WTC11 (cell line): ENCODE measurements around the gene CADM4.

ENCODE experiments used
- ATF1 ChIP-seq: sonication (generic); formaldehyde crosslinking; IDR thresholded peaks from 2 replicates; pipeline ENCODE4 v1.8.1; 2023; ENCODE audit warnings: mild to moderate bottlenecking, moderate library complexity, missing genetic modification reagents
- FOXJ3 ChIP-seq: sonication (generic); formaldehyde crosslinking; IDR thresholded peaks from 2 replicates; pipeline ENCODE4 v1.9.0; 2021; ENCODE audit warnings: missing genetic modification reagents, mild to moderate bottlenecking, borderline replicate concordance
- IRF2 ChIP-seq: sonication (generic); formaldehyde crosslinking; IDR thresholded peaks from 2 replicates; pipeline ENCODE4 v1.8.0; 2022; ENCODE audit warnings: low read depth, missing genetic modification reagents, borderline replicate concordance
- KAT7 ChIP-seq: sonication (generic); formaldehyde crosslinking; IDR thresholded peaks from 2 replicates; pipeline ENCODE4 v1.8.1; 2023; ENCODE audit warnings: missing genetic modification reagents, mild to moderate bottlenecking, borderline replicate concordance
- NR2C2 ChIP-seq: sonication (generic); formaldehyde crosslinking; IDR thresholded peaks from 2 replicates; pipeline ENCODE4 v1.8.0; 2022; ENCODE audit warnings: mild to moderate bottlenecking, missing genetic modification reagents
- SMAD4 ChIP-seq: sonication (generic); formaldehyde crosslinking; IDR thresholded peaks from 2 replicates; pipeline ENCODE4 v1.8.0; 2022; ENCODE audit warnings: mild to moderate bottlenecking, missing genetic modification reagents
- TEAD1 ChIP-seq: sonication (generic); formaldehyde crosslinking; IDR thresholded peaks from 2 replicates; pipeline ENCODE4 v1.8.0; 2022; ENCODE audit warnings: mild to moderate bottlenecking, missing genetic modification reagents
- ZNF121 ChIP-seq: sonication (generic); formaldehyde crosslinking; IDR thresholded peaks from 2 replicates; pipeline ENCODE4 v1.8.0; 2023; ENCODE audit warnings: missing genetic modification reagents
- ZNF317 ChIP-seq: sonication (generic); formaldehyde crosslinking; IDR thresholded peaks from 2 replicates; pipeline ENCODE4 v1.8.1; 2023; ENCODE audit warnings: low read depth, mild to moderate bottlenecking, moderate library complexity, missing genetic modification reagents, borderline replicate concordance
- TF ChIP-seq, protein P1 (sequence below): fragments of 200-600 bp; IDR thresholded peaks from 2 replicates; pipeline ENCODE4 v1.8.0; 2022; ENCODE audit warnings: antibody characterized with exemption
- TF ChIP-seq, protein P2 (sequence below): sonication (generic); formaldehyde crosslinking; IDR thresholded peaks from 2 replicates; pipeline ENCODE4 v1.8.1; 2023; ENCODE audit warnings: mild to moderate bottlenecking, missing genetic modification reagents, moderate library complexity
- TF ChIP-seq, protein P3 (sequence below): sonication (generic); formaldehyde crosslinking; IDR thresholded peaks from 2 replicates; pipeline ENCODE4 v1.8.0; 2022; ENCODE audit warnings: mild to moderate bottlenecking, missing genetic modification reagents
- TF ChIP-seq, protein P4 (sequence below): fragments of 250-450 bp; sonication (Bioruptor Pico); IDR thresholded peaks from 2 replicates; pipeline ENCODE4 v1.9.0; 2021; ENCODE audit warnings: mild to moderate bottlenecking

DNA sequence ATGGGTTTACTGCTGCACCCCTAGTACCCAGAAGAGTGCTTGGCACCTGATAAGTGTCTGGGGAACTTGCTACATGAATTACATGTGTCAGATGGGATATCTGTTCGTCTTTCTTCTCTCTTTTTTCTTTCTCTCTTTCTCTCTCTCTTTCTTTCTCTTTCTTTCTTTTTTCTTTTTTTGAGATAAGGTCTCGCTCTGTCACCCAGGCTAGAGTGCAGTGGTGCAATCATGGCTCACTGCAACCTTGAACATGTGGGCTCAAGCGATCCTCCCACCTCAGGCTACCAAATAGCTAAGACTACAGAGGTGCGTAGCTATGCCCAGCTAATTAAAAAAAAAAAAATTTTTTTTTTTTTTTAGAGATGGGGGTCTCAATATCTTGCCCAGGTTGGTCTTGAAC is 6.1 kb downstream of the CADM4 start:
- no peak for TF ChIP-seq TEAD1 (CRISPR knock-in tag)
- TF ChIP-seq, protein P1, sequence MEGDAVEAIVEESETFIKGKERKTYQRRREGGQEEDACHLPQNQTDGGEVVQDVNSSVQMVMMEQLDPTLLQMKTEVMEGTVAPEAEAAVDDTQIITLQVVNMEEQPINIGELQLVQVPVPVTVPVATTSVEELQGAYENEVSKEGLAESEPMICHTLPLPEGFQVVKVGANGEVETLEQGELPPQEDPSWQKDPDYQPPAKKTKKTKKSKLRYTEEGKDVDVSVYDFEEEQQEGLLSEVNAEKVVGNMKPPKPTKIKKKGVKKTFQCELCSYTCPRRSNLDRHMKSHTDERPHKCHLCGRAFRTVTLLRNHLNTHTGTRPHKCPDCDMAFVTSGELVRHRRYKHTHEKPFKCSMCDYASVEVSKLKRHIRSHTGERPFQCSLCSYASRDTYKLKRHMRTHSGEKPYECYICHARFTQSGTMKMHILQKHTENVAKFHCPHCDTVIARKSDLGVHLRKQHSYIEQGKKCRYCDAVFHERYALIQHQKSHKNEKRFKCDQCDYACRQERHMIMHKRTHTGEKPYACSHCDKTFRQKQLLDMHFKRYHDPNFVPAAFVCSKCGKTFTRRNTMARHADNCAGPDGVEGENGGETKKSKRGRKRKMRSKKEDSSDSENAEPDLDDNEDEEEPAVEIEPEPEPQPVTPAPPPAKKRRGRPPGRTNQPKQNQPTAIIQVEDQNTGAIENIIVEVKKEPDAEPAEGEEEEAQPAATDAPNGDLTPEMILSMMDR = no peak
- TF ChIP-seq, protein P2, sequence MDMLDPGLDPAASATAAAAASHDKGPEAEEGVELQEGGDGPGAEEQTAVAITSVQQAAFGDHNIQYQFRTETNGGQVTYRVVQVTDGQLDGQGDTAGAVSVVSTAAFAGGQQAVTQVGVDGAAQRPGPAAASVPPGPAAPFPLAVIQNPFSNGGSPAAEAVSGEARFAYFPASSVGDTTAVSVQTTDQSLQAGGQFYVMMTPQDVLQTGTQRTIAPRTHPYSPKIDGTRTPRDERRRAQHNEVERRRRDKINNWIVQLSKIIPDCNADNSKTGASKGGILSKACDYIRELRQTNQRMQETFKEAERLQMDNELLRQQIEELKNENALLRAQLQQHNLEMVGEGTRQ (CRISPR knock-in tag) = no peak
- TF ChIP-seq KAT7 (CRISPR knock-in tag) = no peak
- no peak for TF ChIP-seq ZNF317
- TF ChIP-seq ATF1 (CRISPR knock-in tag) = no peak
- no peak for TF ChIP-seq IRF2 (CRISPR knock-in tag)
- TF ChIP-seq ZNF121 = no peak
- no peak for TF ChIP-seq FOXJ3
- TF ChIP-seq, protein P3, sequence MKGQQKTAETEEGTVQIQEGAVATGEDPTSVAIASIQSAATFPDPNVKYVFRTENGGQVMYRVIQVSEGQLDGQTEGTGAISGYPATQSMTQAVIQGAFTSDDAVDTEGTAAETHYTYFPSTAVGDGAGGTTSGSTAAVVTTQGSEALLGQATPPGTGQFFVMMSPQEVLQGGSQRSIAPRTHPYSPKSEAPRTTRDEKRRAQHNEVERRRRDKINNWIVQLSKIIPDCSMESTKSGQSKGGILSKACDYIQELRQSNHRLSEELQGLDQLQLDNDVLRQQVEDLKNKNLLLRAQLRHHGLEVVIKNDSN = no peak
- TF ChIP-seq SMAD4 (CRISPR knock-in tag) = no peak
- TF ChIP-seq, protein P4, sequence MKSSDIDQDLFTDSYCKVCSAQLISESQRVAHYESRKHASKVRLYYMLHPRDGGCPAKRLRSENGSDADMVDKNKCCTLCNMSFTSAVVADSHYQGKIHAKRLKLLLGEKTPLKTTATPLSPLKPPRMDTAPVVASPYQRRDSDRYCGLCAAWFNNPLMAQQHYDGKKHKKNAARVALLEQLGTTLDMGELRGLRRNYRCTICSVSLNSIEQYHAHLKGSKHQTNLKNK (CRISPR knock-in tag) = no peak
- no peak for TF ChIP-seq NR2C2 (CRISPR knock-in tag)
